DND-41 (cell line): ENCODE data around the gene FOS.

Experiments used
- ATAC-seq: fragments of 200-7000 bp; cut with Tn5 transposase; 3 replicates; pipeline ENCODE4 v1.9.1; 2021; ENCODE audit warnings: low read depth; ENCODE audit not compliant: insufficient read depth
- DNase-seq: peaks from one replicate; pipeline ENCODE4 v3.0.0-alpha.2; 2020
- H2AFZ ChIP-seq: 2 replicates; pipeline ENCODE4 v1.6.0; 2012; ENCODE audit warnings: low read depth, low read length
- H3K27ac ChIP-seq: 2 replicates; pipeline ENCODE4 v1.5.1; 2012; ENCODE audit warnings: low read length, inconsistent platforms
- H3K27me3 ChIP-seq: fragments of 200-600 bp; sonication (generic); 2 replicates; pipeline ENCODE4 v1.6.0; 2012; ENCODE audit warnings: low read length, mild to moderate bottlenecking, inconsistent platforms; ENCODE audit not compliant: insufficient read depth, poor library complexity
- H3K36me3 ChIP-seq: 2 replicates; pipeline ENCODE4 v1.5.1; 2012; ENCODE audit warnings: low read length, inconsistent platforms; ENCODE audit not compliant: insufficient read depth
- H3K4me1 ChIP-seq: 2 replicates; pipeline ENCODE4 v1.5.1; 2012; ENCODE audit warnings: mild to moderate bottlenecking, low read length; ENCODE audit not compliant: insufficient read depth
- H3K4me2 ChIP-seq: 2 replicates; pipeline ENCODE4 v1.6.0; 2012; ENCODE audit warnings: mild to moderate bottlenecking, moderate library complexity, low read length, inconsistent platforms; ENCODE audit not compliant: insufficient read depth
- H3K4me3 ChIP-seq, 2 experiments: fragments of 200-600 bp in 1 of 2; shearing (Covaris generic) in 1 of 2; 2 replicates each; pipeline ENCODE4 v1.5.1; 2012 to 2016; ENCODE audit warnings: inconsistent platforms in 2 of 2, low read length in 2 of 2, mild to moderate bottlenecking in 2 of 2, low read depth in 1 of 2, moderate library complexity in 1 of 2
- H3K79me2 ChIP-seq: 2 replicates; pipeline ENCODE4 v1.6.0; 2012; ENCODE audit warnings: low read length, inconsistent platforms; ENCODE audit not compliant: insufficient read depth
- H3K9ac ChIP-seq: 2 replicates; pipeline ENCODE4 v1.6.0; 2012; ENCODE audit warnings: low read depth, mild to moderate bottlenecking, inconsistent platforms, low read length, moderate library complexity
- H3K9me3 ChIP-seq: 2 replicates; pipeline ENCODE4 v1.5.1; 2012; ENCODE audit warnings: low read length, moderate library complexity, mild to moderate bottlenecking, inconsistent platforms; ENCODE audit not compliant: insufficient read depth, severe bottlenecking
- H4K20me1 ChIP-seq: 2 replicates; pipeline ENCODE4 v1.6.0; 2012; ENCODE audit warnings: low read length; ENCODE audit not compliant: insufficient read depth
- CTCF ChIP-seq: IDR thresholded peaks from 2 replicates; pipeline ENCODE4 v1.5.1; 2012; ENCODE audit warnings: borderline replicate concordance, low read length, moderate library complexity, mild to moderate bottlenecking; ENCODE audit not compliant: poor library complexity, severe bottlenecking; ENCODE audit errors: extremely low read depth
- EZH2 ChIP-seq: IDR thresholded peaks from 3 replicates; pipeline ENCODE4 v1.6.1; 2012; ENCODE audit warnings: borderline replicate concordance, low read depth, mild to moderate bottlenecking, moderate library complexity, low read length, inconsistent platforms; ENCODE audit not compliant: severe bottlenecking

FOS gene

GRCh38 chr14:75295061-75295461 lies 16.4 kb downstream of the FOS start:
- ATAC-seq: no peak

GRCh38 chr14:75295491-75296345 lies 17.1 kb downstream of the FOS start:
- peak overlapping the region; percentile 83 for H2AFZ ChIP-seq
- H3K4me3 ChIP-seq: peak overlapping the region in 1 of 2 experiments; percentile 58; a peak in 2 of 4 replicates
- ATAC-seq: peak; percentile 50
- H3K36me3 ChIP-seq: no peaks in the 10 kb centered on the region
- peaks cover 2% of the 10 kb centered on the region; the same call in 1 of the 2 replicates for H4K20me1 ChIP-seq
- no peaks in the 10 kb centered on the region for H3K79me2 ChIP-seq
- peak; percentile 79 for DNase-seq
- peak overlapping the region; percentile 41; the same call in 1 of the 2 replicates for H3K9ac ChIP-seq
- no peak overlapping the region; the same call in 1 of the 2 replicates for H3K27ac ChIP-seq
- peak overlapping the region; percentile 99 for H3K4me2 ChIP-seq
- H3K9me3 ChIP-seq: no peaks in the 10 kb centered on the region
- peak; percentile 96 for TF ChIP-seq CTCF
- TF ChIP-seq EZH2: no peak
- peaks cover 29% of the 10 kb centered on the region for H3K4me1 ChIP-seq
- peaks cover 7% of the 10 kb centered on the region for H3K27me3 ChIP-seq

More at GRCh38 chr14:75295061-75295461, 16.4 kb downstream of the FOS start:
- Histone ChIP-seq H3K79me2 (no peaks in the 10 kb centered on the region), H3K4me1 (peaks cover 29% of the 10 kb centered on the region), H4K20me1 (peaks cover 2% of the 10 kb centered on the region; the same call in 1 of the 2 replicates), H3K9ac (peak overlapping the region; percentile 61; the same call in 1 of the 2 replicates), H3K36me3 (no peaks in the 10 kb centered on the region), H3K27me3 (peaks cover 8% of the 10 kb centered on the region), H3K27ac (no peak overlapping the region; the same call in 1 of the 2 replicates), H3K9me3 (no peaks in the 10 kb centered on the region), H3K4me3 (peak overlapping the region; percentile 3 to 58; a peak in 2 of 4 replicates), H3K4me2 (peak overlapping the region; percentile 99), H2AFZ (peak overlapping the region; percentile 83; the same call in 1 of the 2 replicates)
- TF ChIP-seq EZH2 (no peak), CTCF (no peak)
- no peak for DNase-seq

GRCh38 chr14:75297411-75298040 lies 18.9 kb downstream of the FOS start:
- Histone ChIP-seq H3K27ac (no peak overlapping the region), H3K4me3 (no peak overlapping the region)

More at GRCh38 chr14:75297411-75298040, 18.9 kb downstream of the FOS start:
- no peaks in the 10 kb centered on the region for H3K9me3 ChIP-seq
- DNase-seq (no peak), ATAC-seq (no peak)
- no peaks in the 10 kb centered on the region for H3K79me2 ChIP-seq
- peaks cover 7% of the 10 kb centered on the region for H3K27me3 ChIP-seq
- H3K4me1 ChIP-seq: peaks cover 34% of the 10 kb centered on the region
- H3K9ac ChIP-seq: no peak overlapping the region
- no peak overlapping the region for H2AFZ ChIP-seq
- TF ChIP-seq CTCF: no peak
- TF ChIP-seq EZH2: no peak
- H4K20me1 ChIP-seq: no peaks in the 10 kb centered on the region
- no peak overlapping the region for H3K4me2 ChIP-seq
- H3K36me3 ChIP-seq: no peaks in the 10 kb centered on the region
